A549 (cell line): Measurements from ENCODE around the gene ABCC4. TPM values are rescaled to one million over a fixed set of nuclear protein-coding genes. Genes with fewer than 3 reads are reported as not detected.

Experiments used
- ATAC-seq, 2 experiments: fragments of 200-7000 bp in 1 of 2; fragments of >200 bp in 1 of 2; cut with Nextera tagmentation in 1 of 2; cut with Tn5 transposase in 1 of 2; 3 replicates each; pipeline versions ENCODE4 v1.8.0 to v1.9.1; 2018 to 2020; ENCODE audit warnings: mild to moderate bottlenecking in 1 of 2, moderate library complexity in 1 of 2
- CTCF ChIA-PET: fragments of 300-600 bp; sonication (Branson Sonifier 250); formaldehyde crosslinking; extraction: SDS; loops from one replicate; lab custom pipeline; 2021; ENCODE audit warnings: antibody characterized with exemption, inconsistent platforms; lab: Yijun Ruan, JAX
- POLR2A ChIA-PET: fragments of 350-600 bp; formaldehyde crosslinking; extraction: SDS; loops from one replicate; lab custom pipeline; 2021; ENCODE audit warnings: antibody characterized with exemption, inconsistent platforms; lab: Yijun Ruan, JAX
- DNase-seq, 2 experiments: peaks; one replicate each; pipeline versions ENCODE4 v3.0.0 to v3.0.0-alpha.2; 2011 to 2016; ENCODE audit warnings: low read depth in 1 of 2, low spot score in 1 of 2
- FAIRE-seq: peaks from 2 replicates; lab custom pipeline; 2011; peaks lifted over from hg19 to GRCh38; lab: Jason Lieb, UNC
- H3K27ac ChIP-seq, 2 experiments: fragments of >200 bp; sonication (Bioruptor Twin); formaldehyde crosslinking; 3 replicates each; pipeline ENCODE4 v1.5.1; 2016 to 2017
- H3K4me1 ChIP-seq: fragments of >200 bp; sonication (Bioruptor Twin); formaldehyde crosslinking; 3 replicates; pipeline ENCODE4 v1.6.1; 2016
- H3K4me2 ChIP-seq: fragments of >200 bp; sonication (Bioruptor Twin); formaldehyde crosslinking; 3 replicates; pipeline ENCODE4 v1.6.1; 2016
- H3K4me3 ChIP-seq: fragments of >200 bp; sonication (Bioruptor Twin); formaldehyde crosslinking; 3 replicates; pipeline ENCODE4 v1.5.1; 2016
- H3K9me3 ChIP-seq: fragments of >200 bp; sonication (Bioruptor Twin); formaldehyde crosslinking; 3 replicates; pipeline ENCODE4 v1.6.1; 2016
- ATOH8 ChIP-seq: fragments of 250-450 bp; sonication (Bioruptor Pico); IDR thresholded peaks from 2 replicates; pipeline ENCODE4 v1.5.0; 2020; ENCODE audit warnings: low read depth, mild to moderate bottlenecking, moderate library complexity
- BCL3 ChIP-seq: fragments of >200 bp; sonication (Bioruptor Twin); formaldehyde crosslinking; IDR thresholded peaks from 3 replicates; pipeline ENCODE4 v1.6.1; 2016
- CBX2 ChIP-seq: fragments of 200-600 bp; sonication (generic); IDR thresholded peaks from 2 replicates; pipeline ENCODE4 v1.6.1; 2016; ENCODE audit warnings: low read depth, mild to moderate bottlenecking, borderline replicate concordance
- CEBPB ChIP-seq, 2 experiments: fragments of >200 bp in 1 of 2; sonication (Bioruptor Twin) in 1 of 2; formaldehyde crosslinking in 1 of 2; IDR thresholded peaks; 2 replicates each; pipeline ENCODE4 v1.6.1; 2012 to 2016
- CHD4 ChIP-seq: fragments of 200-600 bp; sonication (generic); IDR thresholded peaks from 2 replicates; pipeline ENCODE4 v1.6.1; 2016; ENCODE audit warnings: antibody characterized with exemption, mild to moderate bottlenecking, borderline replicate concordance
- E2F6 ChIP-seq: IDR thresholded peaks from 2 replicates; pipeline ENCODE4 v1.6.1; 2012; ENCODE audit warnings: low read depth, borderline replicate concordance
- FOSL2 ChIP-seq, 2 experiments: fragments of 450-650 bp in 1 of 2; fragments of >200 bp in 1 of 2; sonication (Bioruptor Twin) in 1 of 2; formaldehyde crosslinking; IDR thresholded peaks; 2 replicates each; pipeline versions ENCODE4 v1.5.0 to v1.6.1; 2016 to 2020; ENCODE audit warnings: mild to moderate bottlenecking in 1 of 2, moderate library complexity in 1 of 2
- FOXS1 ChIP-seq: fragments of 250-450 bp; sonication (Bioruptor Pico); IDR thresholded peaks from 2 replicates; pipeline ENCODE4 v1.5.0; 2020; ENCODE audit warnings: mild to moderate bottlenecking, moderate library complexity
- HDAC2 ChIP-seq: fragments of 200-600 bp; sonication (generic); IDR thresholded peaks from 2 replicates; pipeline ENCODE4 v1.6.1; 2016
- HEYL ChIP-seq: fragments of 250-450 bp; sonication (Bioruptor Pico); IDR thresholded peaks from 2 replicates; pipeline ENCODE4 v1.8.0; 2021; ENCODE audit warnings: mild to moderate bottlenecking, moderate library complexity
- HOXB13 ChIP-seq: fragments of 250-450 bp; sonication (Bioruptor Pico); IDR thresholded peaks from 2 replicates; pipeline ENCODE4 v1.5.0; 2020; ENCODE audit warnings: low read depth, mild to moderate bottlenecking, moderate library complexity
- KDM5A ChIP-seq: fragments of 200-600 bp; sonication (generic); IDR thresholded peaks from 2 replicates; pipeline ENCODE4 v1.6.1; 2016; ENCODE audit warnings: antibody characterized with exemption, mild to moderate bottlenecking
- MAFK ChIP-seq: fragments of 450-650 bp; IDR thresholded peaks from 2 replicates; pipeline ENCODE4 v1.6.1; 2014; ENCODE audit not compliant: partially characterized antibody
- MAX ChIP-seq: IDR thresholded peaks from 2 replicates; pipeline ENCODE4 v1.6.1; 2012
- NPAS2 ChIP-seq: fragments of 250-450 bp; sonication (Bioruptor Pico); IDR thresholded peaks from 2 replicates; pipeline ENCODE4 v1.8.0; 2022; ENCODE audit warnings: mild to moderate bottlenecking, moderate library complexity, borderline replicate concordance
- RCOR1 ChIP-seq: fragments of 150-350 bp; IDR thresholded peaks from 2 replicates; pipeline ENCODE4 v1.6.1; 2014; ENCODE audit warnings: antibody characterized with exemption, low read length, low read depth
- RFX5 ChIP-seq: fragments of 450-650 bp; IDR thresholded peaks from 2 replicates; pipeline ENCODE4 v1.7.1; 2014; ENCODE audit warnings: antibody characterized with exemption, mild to moderate bottlenecking, moderate library complexity
- RNF2 ChIP-seq: fragments of 200-600 bp; sonication (generic); IDR thresholded peaks from 2 replicates; pipeline ENCODE4 v1.6.1; 2016; ENCODE audit warnings: low read depth, mild to moderate bottlenecking, antibody characterized with exemption, moderate library complexity, borderline replicate concordance
- SMC3 ChIP-seq: fragments of >200 bp; sonication (Bioruptor Twin); formaldehyde crosslinking; IDR thresholded peaks from 3 replicates; pipeline ENCODE4 v1.6.1; 2018; ENCODE audit warnings: inconsistent platforms
- ZC3H11A ChIP-seq: fragments of 450-650 bp; IDR thresholded peaks from 2 replicates; pipeline ENCODE4 v1.6.1; 2014; ENCODE audit warnings: antibody characterized with exemption, mild to moderate bottlenecking
- ZFP36 ChIP-seq: fragments of 450-650 bp; IDR thresholded peaks from 2 replicates; pipeline ENCODE4 v1.6.1; 2014; ENCODE audit warnings: borderline replicate concordance; ENCODE audit not compliant: partially characterized antibody
- ZNF302 ChIP-seq: fragments of 250-450 bp; sonication (Bioruptor Pico); IDR thresholded peaks from 2 replicates; pipeline ENCODE4 v1.9.0; 2021; ENCODE audit warnings: inconsistent platforms, mild to moderate bottlenecking, moderate library complexity
- WGBS: methylation state at CpG from one replicate; pipeline ENCODE4 v1.1.6; 2017; ENCODE audit errors: missing lambda C conversion rate; 5-methylcytosine and 5-hydroxymethylcytosine counted together
- polyA plus RNA-seq, 4 experiments: library from polyadenylated mRNA; depleted of rRNA in 3 of 4; stranded (reverse); fragments of >200 nt; fragmentation: RNase III in 1 of 4; extraction: RNeasy Plus Mini Kit Qiagen cat#74134 plus additional on column Dnase treatment in 1 of 4; gene quantifications; 2 replicates in 3 of 4; 3 replicates in 1 of 4; pipeline ENCODE4 v1.2.3, GENCODE V29; 2011 to 2017

The ABCC4 gene
- polyA plus RNA-seq, 2 of the 4 experiments (the other 2 are of a cell fraction), result 23.5 to 56.2 TPM

GRCh38 chr13:94987869-94988268, 313.4 kb downstream of the ABCC4 start (continued):
- TF ChIP-seq E2F6, result no peak
- TF ChIP-seq CBX2, result no peak
- TF ChIP-seq BCL3, result no peak
- TF ChIP-seq MAX, result no peak
- no peak for TF ChIP-seq ZC3H11A
- no peak for TF ChIP-seq HEYL (CRISPR knock-in tag)
- no peak for TF ChIP-seq CHD4

- ChIA-PET POLR2A (no interaction called here), CTCF (interaction anchor here (1.0 kb wide), 1 partner anchor 273 kb away, joined by 3 read pairs; no protein-coding TSS in a partner anchor)
- no peak overlapping the region for H3K4me2 ChIP-seq
- ATAC-seq (no peak), DNase-seq (no peak), FAIRE-seq (no peak)
- no peak overlapping the region for H3K27ac ChIP-seq
- TF ChIP-seq FOXS1 (CRISPR knock-in tag), result no peak
- no peak for TF ChIP-seq HOXB13 (CRISPR knock-in tag)
- no peaks in the 10 kb centered on the region for H3K9me3 ChIP-seq
- 73% methylated on average over 5 of the region's 5 CpGs for WGBS
- H3K4me1 ChIP-seq, result no peaks in the 10 kb centered on the region
- H3K4me3 ChIP-seq, result no peak overlapping the region
Observed at GRCh38 chr13:94987081-94987480, 314.2 kb downstream of the ABCC4 start.

GRCh38 chr13:94984958-94985357, 316.3 kb downstream of the ABCC4 start:
- Histone ChIP-seq H3K4me1 (no peaks in the 10 kb centered on the region), H3K27ac (no peak overlapping the region), H3K9me3 (no peaks in the 10 kb centered on the region), H3K4me3 (no peak overlapping the region), H3K4me2 (no peak overlapping the region)
- DNase-seq, result no peak
- ATAC-seq, result no peak
- POLR2A ChIA-PET, result no interaction called here
- FAIRE-seq, result no peak
- no peak for TF ChIP-seq KDM5A
- no peak for TF ChIP-seq ZNF302
- TF ChIP-seq CEBPB (IDR thresholded peaks at IDR 0.05), result no peak
- TF ChIP-seq RFX5, result no peak
- no peak for TF ChIP-seq ZFP36
- no peak for TF ChIP-seq RCOR1
- TF ChIP-seq, all 56 proteins: peak for 0
- 81% methylated on average over 4 of the region's 4 CpGs for WGBS
- CTCF ChIA-PET, result interaction anchor here (1.1 kb wide), 1 partner anchor 51 kb away, joined by 3 read pairs; no protein-coding TSS in a partner anchor

- no peak for TF ChIP-seq ZFP36
- no peak for TF ChIP-seq BCL3
- no peak for TF ChIP-seq MAX
- no peak for TF ChIP-seq ZNF302
- no peak for TF ChIP-seq MAFK
- no peak for TF ChIP-seq HDAC2
- TF ChIP-seq ATOH8, result no peak
- TF ChIP-seq CEBPB (IDR thresholded peaks at IDR 0.05), result no peak
- TF ChIP-seq NPAS2, result no peak
- no peak for TF ChIP-seq SMC3
- TF ChIP-seq FOSL2 (IDR thresholded peaks at IDR 0.05), result no peak
- no peak for TF ChIP-seq FOSL2 (CRISPR knock-in tag; IDR thresholded peaks at IDR 0.05)
- no peak for TF ChIP-seq RNF2
- CTCF ChIA-PET, result no interaction called here
- Histone ChIP-seq H3K4me3 (no peak overlapping the region), H3K4me2 (no peak overlapping the region), H3K27ac (no peak overlapping the region), H3K4me1 (no peaks in the 10 kb centered on the region), H3K9me3 (no peaks in the 10 kb centered on the region)
- DNase-seq, result no peak
- no peak for ATAC-seq
- FAIRE-seq, result no peak
- POLR2A ChIA-PET, result no interaction called here
- 75% methylated on average over 3 of the region's 3 CpGs for WGBS
Observed at GRCh38 chr13:94978516-94978915, 322.7 kb downstream of the ABCC4 start.
